ENCODE data around the gene TOR1AIP2. TPM values are rescaled to one million over a fixed set of nuclear protein-coding genes. Genes with fewer than 3 reads are reported as not detected.

Gene TOR1AIP2
- total RNA-seq, 2 donors from 2014 or later, result 70.9 to 78.3 TPM

DNA sequence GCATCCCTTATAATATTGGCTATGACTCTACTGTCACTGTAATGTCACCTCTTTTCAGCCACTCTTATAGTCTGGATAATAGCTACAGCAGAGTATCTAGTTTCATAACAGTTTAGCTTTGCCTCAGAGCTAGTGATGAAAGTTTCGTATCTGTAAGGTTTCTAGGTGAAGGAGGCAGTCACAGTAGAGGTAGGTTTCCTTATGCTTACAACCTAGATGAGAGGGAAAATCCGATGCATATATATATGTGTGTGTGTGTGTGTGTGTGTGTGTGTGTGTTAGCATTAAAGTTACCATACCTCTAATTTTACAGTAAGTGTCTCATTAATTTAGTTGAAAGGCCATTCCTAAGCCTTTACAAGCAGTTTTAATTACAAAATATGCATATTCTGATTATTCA is 2.2 kb upstream of the TOR1AIP2 start:
- H3K27ac Mint-ChIP-seq, result no peak overlapping the region
- H3K4me3 Mint-ChIP-seq, result no peak overlapping the region
- peaks cover 9% of the 10 kb centered on the region for H3K36me3 Mint-ChIP-seq (ENCODE audit: low read depth)
- no peak for DNase-seq
- Histone ChIP-seq H3K9ac (ENCODE audit: extremely low read depth, low read length, poor library complexity, severe bottlenecking) (no peak overlapping the region), H3K36me3 (ENCODE audit: control insufficient read depth, insufficient read depth, low read length) (peaks cover 15% of the 10 kb centered on the region), H3K9me3 (ENCODE audit: control insufficient read depth, low read length) (no peaks in the 10 kb centered on the region), H3K27ac (ENCODE audit: low read depth, low read length) (no peak overlapping the region), H3K27me3 (ENCODE audit: control insufficient read depth, insufficient read depth, low read length, poor library complexity, severe bottlenecking) (no peaks in the 10 kb centered on the region), H3K4me1 (ENCODE audit: control insufficient read depth, insufficient read depth, low read length) (peaks cover 3% of the 10 kb centered on the region), H3K4me3 (ENCODE audit: low read length) (no peak overlapping the region)
- H3K9me3 Mint-ChIP-seq, result no peaks in the 10 kb centered on the region
- peaks cover 18% of the 10 kb centered on the region for H3K4me1 Mint-ChIP-seq
- TF ChIP-seq, protein P1, sequence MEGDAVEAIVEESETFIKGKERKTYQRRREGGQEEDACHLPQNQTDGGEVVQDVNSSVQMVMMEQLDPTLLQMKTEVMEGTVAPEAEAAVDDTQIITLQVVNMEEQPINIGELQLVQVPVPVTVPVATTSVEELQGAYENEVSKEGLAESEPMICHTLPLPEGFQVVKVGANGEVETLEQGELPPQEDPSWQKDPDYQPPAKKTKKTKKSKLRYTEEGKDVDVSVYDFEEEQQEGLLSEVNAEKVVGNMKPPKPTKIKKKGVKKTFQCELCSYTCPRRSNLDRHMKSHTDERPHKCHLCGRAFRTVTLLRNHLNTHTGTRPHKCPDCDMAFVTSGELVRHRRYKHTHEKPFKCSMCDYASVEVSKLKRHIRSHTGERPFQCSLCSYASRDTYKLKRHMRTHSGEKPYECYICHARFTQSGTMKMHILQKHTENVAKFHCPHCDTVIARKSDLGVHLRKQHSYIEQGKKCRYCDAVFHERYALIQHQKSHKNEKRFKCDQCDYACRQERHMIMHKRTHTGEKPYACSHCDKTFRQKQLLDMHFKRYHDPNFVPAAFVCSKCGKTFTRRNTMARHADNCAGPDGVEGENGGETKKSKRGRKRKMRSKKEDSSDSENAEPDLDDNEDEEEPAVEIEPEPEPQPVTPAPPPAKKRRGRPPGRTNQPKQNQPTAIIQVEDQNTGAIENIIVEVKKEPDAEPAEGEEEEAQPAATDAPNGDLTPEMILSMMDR (conservative IDR thresholded peaks at IDR 0.05), result no peak
- WGBS, 2 experiments (ENCODE audit: insufficient coverage in 1 of 2, insufficient read length in 1 of 2), result 96 to 100% methylated on average over 1 of the region's 2 CpGs
- no peaks in the 10 kb centered on the region for H3K27me3 Mint-ChIP-seq (ENCODE audit: insufficient read depth)

DNA sequence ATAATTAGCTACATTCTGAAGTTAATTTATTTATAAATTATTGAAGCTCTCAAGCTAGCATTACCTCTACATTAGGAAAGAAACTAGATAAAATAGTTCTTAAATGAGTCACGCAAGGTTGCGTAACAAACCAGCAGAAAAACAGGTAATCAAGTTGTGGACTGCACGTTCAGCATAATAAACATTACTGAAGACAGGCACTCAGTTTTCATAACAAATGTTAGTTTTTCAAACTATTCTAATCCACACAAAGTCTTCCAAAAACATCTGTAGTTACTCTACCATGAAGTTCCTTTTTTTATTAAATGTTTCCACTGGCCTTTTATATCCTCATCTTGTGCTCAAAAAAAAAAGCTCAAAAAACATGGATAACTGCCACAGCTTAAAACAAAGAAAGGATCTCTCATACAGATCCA is 1.3 kb downstream of the TOR1AIP2 start:
- peak overlapping the region; percentile 97 for H3K4me3 ChIP-seq (ENCODE audit: low read length)
- Mint-ChIP-seq H3K36me3 (ENCODE audit: low read depth) (peaks cover 26% of the 10 kb centered on the region), H3K27me3 (ENCODE audit: insufficient read depth) (no peaks in the 10 kb centered on the region), H3K27ac (no peak overlapping the region), H3K4me3 (peak overlapping the region; percentile 92), H3K4me1 (peaks cover 16% of the 10 kb centered on the region), H3K9me3 (no peaks in the 10 kb centered on the region)
- no peak for DNase-seq
- 88 to 93% methylated on average over 3 of the region's 3 CpGs for WGBS, 2 experiments (ENCODE audit: insufficient coverage in 1 of 2, insufficient read length in 1 of 2)
- peaks cover 42% of the 10 kb centered on the region for H3K36me3 ChIP-seq (ENCODE audit: control insufficient read depth, insufficient read depth, low read length)
- TF ChIP-seq, protein P1 (conservative IDR thresholded peaks at IDR 0.05), result no peak
- H3K27ac ChIP-seq (ENCODE audit: low read depth, low read length), result no peak overlapping the region
- peaks cover 2% of the 10 kb centered on the region for H3K4me1 ChIP-seq (ENCODE audit: control insufficient read depth, insufficient read depth, low read length)
- H3K9me3 ChIP-seq (ENCODE audit: control insufficient read depth, low read length), result no peaks in the 10 kb centered on the region
- H3K9ac ChIP-seq (ENCODE audit: extremely low read depth, low read length, poor library complexity, severe bottlenecking), result peak overlapping the region; percentile 77
- no peaks in the 10 kb centered on the region for H3K27me3 ChIP-seq (ENCODE audit: control insufficient read depth, insufficient read depth, low read length, poor library complexity, severe bottlenecking)

DNA sequence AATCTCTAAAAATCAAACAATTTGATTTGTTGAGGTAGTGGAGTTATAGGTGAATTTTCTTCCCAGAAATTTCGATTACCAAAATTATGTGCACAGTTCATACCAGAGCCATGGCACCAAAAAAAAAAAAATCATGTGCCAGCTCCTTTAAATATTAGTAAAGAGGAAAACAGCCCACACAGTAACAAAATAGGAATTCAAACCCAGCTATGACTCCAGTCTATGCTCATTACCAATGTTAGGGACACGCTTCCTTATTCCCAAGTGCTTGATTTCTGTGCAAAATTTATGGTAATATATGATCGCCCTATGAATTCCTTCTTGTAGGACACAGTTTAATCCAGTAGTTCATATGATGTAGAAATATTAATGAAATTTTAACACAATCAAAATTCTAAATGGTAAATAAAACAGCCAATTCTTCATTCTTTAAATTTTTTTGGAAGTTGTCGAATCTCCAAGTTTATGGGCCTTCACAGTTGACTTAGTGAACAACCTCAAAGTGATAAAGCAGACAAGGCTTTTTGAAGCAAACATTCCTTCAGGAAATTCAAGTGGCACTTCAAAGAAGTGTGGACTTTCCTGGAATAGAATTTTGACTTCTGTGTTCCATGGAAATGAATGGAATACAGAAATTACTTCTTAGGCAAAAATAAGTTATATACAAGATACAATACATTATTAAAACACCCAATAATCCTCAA is 1.9 kb downstream of the TOR1AIP2 start:
- no peak for DNase-seq
- peak overlapping the region; percentile 97 for H3K4me3 ChIP-seq (ENCODE audit: low read length)
- peaks cover 48% of the 10 kb centered on the region for H3K36me3 ChIP-seq (ENCODE audit: control insufficient read depth, insufficient read depth, low read length)
- no peak overlapping the region for H3K9ac ChIP-seq (ENCODE audit: extremely low read depth, low read length, poor library complexity, severe bottlenecking)
- Mint-ChIP-seq H3K27ac (no peak overlapping the region), H3K4me1 (peaks cover 14% of the 10 kb centered on the region), H3K36me3 (ENCODE audit: low read depth) (peaks cover 32% of the 10 kb centered on the region), H3K27me3 (ENCODE audit: insufficient read depth) (no peaks in the 10 kb centered on the region), H3K9me3 (no peaks in the 10 kb centered on the region), H3K4me3 (peak overlapping the region; percentile 92)
- no peaks in the 10 kb centered on the region for H3K9me3 ChIP-seq (ENCODE audit: control insufficient read depth, low read length)
- 86 to 100% methylated on average over 1 to 4 of the region's 4 CpGs for WGBS, 2 experiments (ENCODE audit: insufficient coverage in 1 of 2, insufficient read length in 1 of 2)
- H3K4me1 ChIP-seq (ENCODE audit: control insufficient read depth, insufficient read depth, low read length), result no peaks in the 10 kb centered on the region
- H3K27me3 ChIP-seq (ENCODE audit: control insufficient read depth, insufficient read depth, low read length, poor library complexity, severe bottlenecking), result no peaks in the 10 kb centered on the region
- TF ChIP-seq, protein P1 (conservative IDR thresholded peaks at IDR 0.05), result no peak
- H3K27ac ChIP-seq (ENCODE audit: low read depth, low read length), result no peak overlapping the region
